Measurements from ENCODE around the gene UMPS. TPM values are rescaled to one million over a fixed set of nuclear protein-coding genes. Genes with fewer than 3 reads are reported as not detected.
"Not testable (repeated sequence)": the region's sequence is repeated elsewhere in the genome, so short reads cannot be mapped to it uniquely, and the experiment has no call there.

UMPS gene
- total RNA-seq, 4 donors from 2014 or later: 11.6 to 33.5 (median 29.2) TPM

- Histone ChIP-seq H3K36me3 (peaks cover 0 to 13% (median 0%) of the 10 kb centered on the region in 3 donors), H3K9me3 (no peaks in the 10 kb centered on the region), H3K4me1 (peaks cover 0 to 26% (median 0%) of the 10 kb centered on the region in 3 donors), H3K27ac (no peak overlapping the region), H3K27me3 (no peaks in the 10 kb centered on the region), H3K4me3 (no peak overlapping the region)
- no peak for DNase-seq
- intact Hi-C loops (cut with DNase I): no loop called here
- WGBS, 2 donors: 53 to 61% methylated on average over 3 to 5 of the region's 5 CpGs
- TF ChIP-seq CTCF (IDR thresholded peaks at IDR 0.05): no peak
- TF ChIP-seq POLR2A (IDR thresholded peaks at IDR 0.05): no peak
Measured at GRCh38 chr3:124751501-124751900, 21.2 kb downstream of the UMPS start.

GRCh38 chr3:124752051-124752450 lies 21.8 kb downstream of the UMPS start:
- intact Hi-C loops (cut with DNase I): no loop called here
- Histone ChIP-seq H3K27me3 (no peaks in the 10 kb centered on the region), H3K36me3 (peaks cover 0 to 8% (median 0%) of the 10 kb centered on the region in 3 donors), H3K4me1 (peaks cover 0 to 21% (median 0%) of the 10 kb centered on the region in 3 donors), H3K27ac (no peak overlapping the region), H3K4me3 (no peak overlapping the region), H3K9me3 (no peaks in the 10 kb centered on the region)
- 79 to 87% methylated on average over 3 of the region's 3 CpGs for WGBS, 2 donors
- no peak for TF ChIP-seq CTCF (IDR thresholded peaks at IDR 0.05)
- no peak for TF ChIP-seq POLR2A (IDR thresholded peaks at IDR 0.05)
- no peak for DNase-seq

GRCh38 chr3:124757926-124758325 lies 27.7 kb downstream of the UMPS start:
- H3K36me3 ChIP-seq; intact Hi-C loops (cut with DNase I); H3K27ac ChIP-seq; H3K9me3 ChIP-seq; DNase-seq; H3K27me3 ChIP-seq; H3K4me3 ChIP-seq: not testable (repeated sequence)
- peaks cover 4 to 19% (median 5%) of the 10 kb centered on the region in 3 donors for H3K4me1 ChIP-seq
- WGBS, 2 donors: 51 to 70% methylated on average over 6 to 7 of the region's 7 CpGs

GRCh38 chr3:124758851-124759635 lies 28.8 kb downstream of the UMPS start:
- WGBS, 2 donors: 77 to 86% methylated on average over 4 to 5 of the region's 5 CpGs
- no peak for DNase-seq
- intact Hi-C loops (cut with DNase I): no loop called here
- Histone ChIP-seq H3K27ac (no peak overlapping the region), H3K27me3 (no peaks in the 10 kb centered on the region), H3K4me1 (peaks cover 4 to 19% (median 5%) of the 10 kb centered on the region in 3 donors), H3K9me3 (no peaks in the 10 kb centered on the region), H3K4me3 (no peak overlapping the region), H3K36me3 (peaks cover 5 to 20% (median 9%) of the 10 kb centered on the region in 3 donors)
- no peak for TF ChIP-seq POLR2A (IDR thresholded peaks at IDR 0.05)
- TF ChIP-seq CTCF (IDR thresholded peaks at IDR 0.05): no peak

- WGBS, 2 donors: 87 to 88% methylated on average over 7 to 12 of the region's 14 CpGs
- Histone ChIP-seq H3K4me1 (peaks cover 4 to 19% (median 5%) of the 10 kb centered on the region in 3 donors), H3K27me3 (no peaks in the 10 kb centered on the region), H3K4me3 (no peak overlapping the region), H3K27ac (no peak overlapping the region), H3K9me3 (no peaks in the 10 kb centered on the region), H3K36me3 (peaks cover 5 to 27% (median 17%) of the 10 kb centered on the region in 3 donors)
- TF ChIP-seq CTCF (IDR thresholded peaks at IDR 0.05) (no peak), POLR2A (IDR thresholded peaks at IDR 0.05) (no peak)
- no peak for DNase-seq
- intact Hi-C loops (cut with DNase I): loop anchor here (5.0 kb wide), 1 partner anchor 142 kb away; no protein-coding TSS in a partner anchor
Measured at GRCh38 chr3:124759666-124760401, 29.6 kb downstream of the UMPS start.

Measured in esophagus squamous epithelium (tissue), 5 donors.